ENCODE data around the gene AVPR1B. TPM values are rescaled to one million over a fixed set of nuclear protein-coding genes. Genes with fewer than 3 reads are reported as not detected.

Gene AVPR1B
- total and polyA plus RNA-seq, 2 donors: 0.09 to 0.23 TPM

DNA sequence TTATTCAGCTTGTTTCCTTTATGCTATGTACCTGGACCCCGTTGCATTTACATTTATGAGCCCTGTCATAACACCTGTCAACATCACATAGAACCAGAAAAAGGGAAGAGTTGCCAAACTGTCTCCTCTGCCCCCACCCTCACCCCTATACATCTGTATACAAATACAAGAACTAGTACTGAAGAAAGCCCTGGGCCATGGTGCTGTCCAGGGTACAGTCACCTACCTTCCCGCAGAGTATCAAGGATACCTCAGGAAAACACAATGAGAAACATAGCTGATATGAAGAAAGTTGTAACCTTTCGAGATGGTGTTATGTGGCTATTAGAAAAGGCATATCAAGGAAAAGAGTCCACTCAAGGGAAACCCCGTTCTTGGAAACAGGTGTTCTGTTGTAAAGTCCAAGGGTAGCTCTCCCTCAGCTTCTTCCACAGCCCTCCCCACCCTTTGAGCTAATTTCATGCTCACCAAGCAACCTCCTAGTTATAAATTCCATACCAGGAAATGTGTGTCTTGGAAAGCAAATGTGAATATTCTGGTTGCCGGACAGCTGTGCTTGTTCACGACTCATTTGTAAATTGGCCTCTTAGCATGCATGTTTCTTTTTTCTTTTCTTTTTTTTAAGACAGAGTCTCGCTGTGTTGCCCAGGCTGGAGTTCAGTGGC is 16.7 kb upstream of the AVPR1B start:
- no peak overlapping the region for H3K27ac ChIP-seq (ENCODE audit: low read depth in 1 of 2, low read length in 1 of 2)
- H3K36me3 ChIP-seq (ENCODE audit: control insufficient read depth in 2 of 2, insufficient read depth in 2 of 2, low read length in 1 of 2): no peaks in the 10 kb centered on the region
- no peaks in the 10 kb centered on the region for H3K27me3 ChIP-seq (ENCODE audit: control insufficient read depth in 2 of 2, insufficient read depth in 1 of 2, low read length in 1 of 2)
- no peak for DNase-seq (ENCODE audit: low read depth in 6 of 9, low spot score in 9 of 9)
- whole genome bisulfite sequencing: 96% methylated on average over 7 of the region's 7 CpGs
- no peaks in the 10 kb centered on the region for H3K4me1 ChIP-seq (ENCODE audit: control insufficient read depth in 2 of 2, insufficient read depth in 2 of 2, low read length in 2 of 2)
- H3K9me3 ChIP-seq (ENCODE audit: control insufficient read depth in 2 of 2, insufficient read depth in 1 of 2, low read length in 1 of 2): no peaks in the 10 kb centered on the region
- H3K4me3 ChIP-seq (ENCODE audit: low read length in 2 of 2): no peak overlapping the region

DNA sequence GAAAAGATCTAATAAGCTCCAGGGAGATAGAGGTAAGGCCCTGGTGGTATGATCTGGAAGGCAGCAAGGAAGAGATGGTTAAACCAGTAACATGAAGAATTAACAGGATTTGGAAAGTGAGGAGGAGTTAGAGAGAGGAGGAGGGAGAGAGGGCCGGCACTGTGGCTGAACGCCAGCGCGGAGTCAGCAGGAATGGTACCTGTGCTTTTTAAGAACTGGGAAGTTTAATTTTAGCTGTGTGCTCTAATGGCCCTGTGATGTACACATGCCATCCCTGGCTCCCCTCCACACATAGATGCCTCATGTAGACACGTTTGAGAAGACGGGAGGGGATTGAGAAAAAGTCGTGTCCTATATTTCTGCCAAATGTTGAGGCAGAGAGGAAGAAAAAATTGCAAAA is 13.8 kb upstream of the AVPR1B start:
- WGBS: 96% methylated on average over 7 of the region's 7 CpGs
- no peak overlapping the region for H3K4me3 ChIP-seq (ENCODE audit: low read length in 2 of 2)
- no peak for DNase-seq (ENCODE audit: low read depth in 6 of 9, low spot score in 9 of 9)
- H3K9me3 ChIP-seq (ENCODE audit: control insufficient read depth in 2 of 2, insufficient read depth in 1 of 2, low read length in 1 of 2): no peaks in the 10 kb centered on the region
- H3K27ac ChIP-seq (ENCODE audit: low read depth in 1 of 2, low read length in 1 of 2): no peak overlapping the region
- H3K36me3 ChIP-seq (ENCODE audit: control insufficient read depth in 2 of 2, insufficient read depth in 2 of 2, low read length in 1 of 2): no peaks in the 10 kb centered on the region
- no peaks in the 10 kb centered on the region for H3K4me1 ChIP-seq (ENCODE audit: control insufficient read depth in 2 of 2, insufficient read depth in 2 of 2, low read length in 2 of 2)
- peaks cover 0 to 2% of the 10 kb centered on the region in 2 donors for H3K27me3 ChIP-seq (ENCODE audit: control insufficient read depth in 2 of 2, insufficient read depth in 1 of 2, low read length in 1 of 2)

DNA sequence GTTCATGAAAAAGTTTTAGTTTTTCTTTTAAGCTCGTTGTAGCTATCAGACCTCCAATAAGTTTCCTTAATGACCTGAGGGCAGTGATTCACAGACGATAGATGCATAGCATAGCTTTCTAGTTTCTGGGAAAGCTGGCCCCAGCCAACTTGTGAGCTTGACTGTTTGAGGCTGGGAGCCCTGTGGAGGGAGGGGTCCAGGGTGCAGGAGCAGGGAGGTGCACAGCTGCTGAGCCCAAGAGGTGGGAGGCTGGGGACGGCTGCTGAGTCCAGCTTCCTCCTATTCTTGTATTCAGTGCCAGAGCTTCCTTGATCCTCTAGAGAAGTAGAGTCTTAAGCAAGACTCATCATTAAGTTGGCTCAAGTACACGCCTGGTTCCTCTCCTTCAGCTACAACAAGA is 11.0 kb upstream of the AVPR1B start:
- no peaks in the 10 kb centered on the region for H3K36me3 ChIP-seq (ENCODE audit: control insufficient read depth in 2 of 2, insufficient read depth in 2 of 2, low read length in 1 of 2)
- no peaks in the 10 kb centered on the region for H3K4me1 ChIP-seq (ENCODE audit: control insufficient read depth in 2 of 2, insufficient read depth in 2 of 2, low read length in 2 of 2)
- H3K27ac ChIP-seq (ENCODE audit: low read depth in 1 of 2, low read length in 1 of 2): no peak overlapping the region
- H3K4me3 ChIP-seq (ENCODE audit: low read length in 2 of 2): no peak overlapping the region
- no peak for DNase-seq (ENCODE audit: low read depth in 6 of 9, low spot score in 9 of 9)
- H3K9me3 ChIP-seq (ENCODE audit: control insufficient read depth in 2 of 2, insufficient read depth in 1 of 2, low read length in 1 of 2): no peaks in the 10 kb centered on the region
- peaks cover 0 to 2% of the 10 kb centered on the region in 2 donors for H3K27me3 ChIP-seq (ENCODE audit: control insufficient read depth in 2 of 2, insufficient read depth in 1 of 2, low read length in 1 of 2)
- 86% methylated on average over 4 of the region's 4 CpGs for WGBS

DNA sequence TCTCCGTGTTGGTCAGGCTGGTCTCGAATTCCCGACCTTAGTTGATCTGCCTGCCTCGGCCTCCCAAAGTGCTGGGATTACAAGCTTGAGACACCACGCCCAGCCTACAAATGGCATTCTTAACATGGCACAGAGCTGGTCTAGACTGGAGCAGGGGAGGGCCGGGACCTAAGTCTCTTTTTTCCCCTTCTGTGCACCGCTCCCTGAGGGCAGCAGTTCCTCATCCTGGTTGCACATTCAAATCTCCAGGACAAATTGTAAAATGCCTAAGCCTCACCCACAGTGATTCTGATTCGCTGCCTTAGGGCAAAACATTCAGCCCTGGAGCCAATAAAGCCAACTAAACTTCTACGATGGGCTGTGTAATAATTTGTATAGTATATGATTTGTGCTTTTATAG is 10.1 kb upstream of the AVPR1B start:
- DNase-seq (ENCODE audit: low read depth in 6 of 9, low spot score in 9 of 9): no peak

DNA sequence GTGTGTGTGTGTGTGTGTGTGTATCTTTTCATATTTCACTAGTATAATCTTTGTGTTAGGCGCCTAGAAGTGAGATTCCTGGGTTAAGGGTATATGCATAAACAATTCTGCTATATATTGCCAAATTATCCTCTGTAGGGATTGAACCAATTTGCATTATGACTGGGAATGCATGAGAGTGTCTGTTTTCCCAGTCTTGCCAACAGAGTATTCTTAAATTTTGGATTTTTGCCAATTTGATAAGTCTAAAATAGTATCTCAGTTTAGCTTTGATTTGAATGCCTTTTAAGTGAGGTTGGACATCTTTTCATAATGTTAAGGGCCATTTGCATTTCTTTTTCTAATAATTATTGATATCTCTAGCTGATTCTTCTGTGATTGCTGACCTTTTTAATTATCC is 8.2 kb upstream of the AVPR1B start:
- H3K36me3 ChIP-seq (ENCODE audit: control insufficient read depth in 2 of 2, insufficient read depth in 2 of 2, low read length in 1 of 2): no peaks in the 10 kb centered on the region
- 97% methylated on average over 1 of the region's 1 CpG for WGBS
- no peaks in the 10 kb centered on the region for H3K9me3 ChIP-seq (ENCODE audit: control insufficient read depth in 2 of 2, insufficient read depth in 1 of 2, low read length in 1 of 2)
- no peak overlapping the region for H3K4me3 ChIP-seq (ENCODE audit: low read length in 2 of 2)
- no peak overlapping the region for H3K27ac ChIP-seq (ENCODE audit: low read depth in 1 of 2, low read length in 1 of 2)
- peaks cover 0 to 2% of the 10 kb centered on the region in 2 donors for H3K27me3 ChIP-seq (ENCODE audit: control insufficient read depth in 2 of 2, insufficient read depth in 1 of 2, low read length in 1 of 2)
- DNase-seq (ENCODE audit: low read depth in 6 of 9, low spot score in 9 of 9): no peak
- no peaks in the 10 kb centered on the region for H3K4me1 ChIP-seq (ENCODE audit: control insufficient read depth in 2 of 2, insufficient read depth in 2 of 2, low read length in 2 of 2)

More for the DNA sequence above, 10.1 kb upstream of the AVPR1B start:
- no peaks in the 10 kb centered on the region for H3K36me3 ChIP-seq (ENCODE audit: control insufficient read depth in 2 of 2, insufficient read depth in 2 of 2, low read length in 1 of 2)
- no peak overlapping the region for H3K27ac ChIP-seq (ENCODE audit: low read depth in 1 of 2, low read length in 1 of 2)
- no peak overlapping the region for H3K4me3 ChIP-seq (ENCODE audit: low read length in 2 of 2)
- H3K4me1 ChIP-seq (ENCODE audit: control insufficient read depth in 2 of 2, insufficient read depth in 2 of 2, low read length in 2 of 2): no peaks in the 10 kb centered on the region
- H3K27me3 ChIP-seq (ENCODE audit: control insufficient read depth in 2 of 2, insufficient read depth in 1 of 2, low read length in 1 of 2): peaks cover 0 to 2% of the 10 kb centered on the region in 2 donors
- WGBS: 95% methylated on average over 9 of the region's 9 CpGs
- no peaks in the 10 kb centered on the region for H3K9me3 ChIP-seq (ENCODE audit: control insufficient read depth in 2 of 2, insufficient read depth in 1 of 2, low read length in 1 of 2)

DNA sequence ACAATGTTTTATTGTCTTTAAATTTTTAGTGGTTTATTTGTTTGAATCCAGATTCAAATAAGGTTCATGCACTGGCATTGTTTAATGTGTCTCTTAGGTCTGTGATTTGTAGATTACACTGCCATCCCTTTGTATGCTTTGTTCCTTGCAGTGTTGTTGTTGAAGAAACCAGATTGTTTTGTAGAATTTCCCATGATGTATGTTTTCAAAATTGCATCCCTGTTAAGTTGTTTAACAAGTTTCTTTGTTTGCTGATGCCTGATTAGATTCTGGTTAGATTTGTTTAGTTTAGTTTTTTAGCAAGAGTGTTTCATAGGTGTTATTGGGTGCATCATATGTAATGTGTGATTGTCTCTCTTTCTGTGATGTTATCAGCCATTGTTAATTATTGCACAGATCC is 5.5 kb upstream of the AVPR1B start:
- no peak overlapping the region for H3K4me3 ChIP-seq (ENCODE audit: low read length in 2 of 2)
- no peak overlapping the region for H3K27ac ChIP-seq (ENCODE audit: low read depth in 1 of 2, low read length in 1 of 2)
- no peaks in the 10 kb centered on the region for H3K36me3 ChIP-seq (ENCODE audit: control insufficient read depth in 2 of 2, insufficient read depth in 2 of 2, low read length in 1 of 2)
- DNase-seq (ENCODE audit: low read depth in 6 of 9, low spot score in 9 of 9): no peak
- H3K27me3 ChIP-seq (ENCODE audit: control insufficient read depth in 2 of 2, insufficient read depth in 1 of 2, low read length in 1 of 2): peaks cover 5 to 15% of the 10 kb centered on the region in 2 donors
- H3K9me3 ChIP-seq (ENCODE audit: control insufficient read depth in 2 of 2, insufficient read depth in 1 of 2, low read length in 1 of 2): peaks cover 0 to 4% of the 10 kb centered on the region in 2 donors
- peaks cover 0 to 4% of the 10 kb centered on the region in 2 donors for H3K4me1 ChIP-seq (ENCODE audit: control insufficient read depth in 2 of 2, insufficient read depth in 2 of 2, low read length in 2 of 2)

DNA sequence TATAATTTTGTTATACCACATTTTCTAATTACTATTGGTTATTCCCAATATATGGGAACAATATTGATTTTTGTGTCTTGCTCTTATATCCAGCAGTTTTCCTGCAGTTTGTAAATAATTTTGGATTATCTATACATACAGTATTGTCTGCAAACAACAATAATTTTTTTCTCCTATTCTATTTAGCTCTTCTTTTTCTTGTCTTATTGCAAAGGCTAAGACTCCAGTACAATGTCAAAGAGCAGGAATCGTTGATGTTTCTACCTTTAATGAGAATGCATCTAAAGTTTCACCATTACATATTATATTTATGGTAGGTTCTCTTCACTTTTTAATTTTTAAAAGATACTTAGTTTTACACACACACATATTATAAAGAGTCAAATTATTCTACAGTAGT is 4.1 kb upstream of the AVPR1B start:
- Histone ChIP-seq H3K27ac (ENCODE audit: low read depth in 1 of 2, low read length in 1 of 2) (no peak overlapping the region), H3K27me3 (ENCODE audit: control insufficient read depth in 2 of 2, insufficient read depth in 1 of 2, low read length in 1 of 2) (peaks cover 7 to 29% of the 10 kb centered on the region in 2 donors), H3K4me3 (ENCODE audit: low read length in 2 of 2) (no peak overlapping the region), H3K4me1 (ENCODE audit: control insufficient read depth in 2 of 2, insufficient read depth in 2 of 2, low read length in 2 of 2) (peaks cover 0 to 13% of the 10 kb centered on the region in 2 donors), H3K9me3 (ENCODE audit: control insufficient read depth in 2 of 2, insufficient read depth in 1 of 2, low read length in 1 of 2) (peaks cover 0 to 12% of the 10 kb centered on the region in 2 donors), H3K36me3 (ENCODE audit: control insufficient read depth in 2 of 2, insufficient read depth in 2 of 2, low read length in 1 of 2) (no peaks in the 10 kb centered on the region)
- no peak for DNase-seq (ENCODE audit: low read depth in 6 of 9, low spot score in 9 of 9)
- WGBS: 93% methylated on average over 1 of the region's 1 CpG

DNA sequence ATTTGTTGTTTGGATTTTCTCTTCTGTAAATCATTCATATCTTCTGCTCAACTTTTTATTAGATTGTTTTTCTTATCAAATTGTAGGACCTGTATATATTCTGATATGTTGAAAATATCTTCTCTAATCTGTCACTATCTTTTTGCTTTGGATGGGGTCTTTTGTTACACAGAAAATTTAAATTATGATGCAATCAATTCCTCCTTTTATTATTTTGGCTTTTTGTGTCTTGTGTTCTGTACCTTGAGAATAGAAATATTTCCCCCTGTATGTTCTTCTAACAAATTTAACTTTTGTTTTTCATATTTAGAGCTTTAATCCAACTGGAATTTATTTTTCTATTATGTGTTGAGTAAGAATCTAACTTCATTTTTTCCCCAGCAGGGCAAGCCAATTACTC is 3.2 kb upstream of the AVPR1B start:
- Histone ChIP-seq H3K4me3 (ENCODE audit: low read length in 2 of 2) (no peak overlapping the region), H3K27me3 (ENCODE audit: control insufficient read depth in 2 of 2, insufficient read depth in 1 of 2, low read length in 1 of 2) (peaks cover 7 to 34% of the 10 kb centered on the region in 2 donors), H3K4me1 (ENCODE audit: control insufficient read depth in 2 of 2, insufficient read depth in 2 of 2, low read length in 2 of 2) (peaks cover 0 to 15% of the 10 kb centered on the region in 2 donors), H3K27ac (ENCODE audit: low read depth in 1 of 2, low read length in 1 of 2) (no peak overlapping the region), H3K36me3 (ENCODE audit: control insufficient read depth in 2 of 2, insufficient read depth in 2 of 2, low read length in 1 of 2) (no peaks in the 10 kb centered on the region), H3K9me3 (ENCODE audit: control insufficient read depth in 2 of 2, insufficient read depth in 1 of 2, low read length in 1 of 2) (peaks cover 0 to 12% of the 10 kb centered on the region in 2 donors)
- DNase-seq (ENCODE audit: low read depth in 6 of 9, low spot score in 9 of 9): no peak

DNA sequence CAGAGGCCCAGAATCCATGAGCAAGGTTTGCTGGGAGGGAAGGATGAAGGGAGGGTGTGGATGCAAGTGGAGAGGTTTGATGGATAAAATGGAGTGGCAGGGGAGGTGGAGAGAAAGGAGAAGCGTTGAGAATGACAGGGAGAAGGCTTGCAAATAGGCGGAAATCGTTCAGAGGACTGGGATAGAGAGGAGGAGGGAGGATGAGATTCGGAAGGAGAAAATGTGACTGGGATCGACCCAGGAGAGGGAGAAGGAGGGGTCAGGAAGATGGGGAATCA is 376 bp downstream of the AVPR1B start:
- H3K27me3 ChIP-seq (ENCODE audit: control insufficient read depth in 2 of 2, insufficient read depth in 1 of 2, low read length in 1 of 2): peaks cover 7 to 34% of the 10 kb centered on the region in 2 donors
- peaks cover 0 to 28% of the 10 kb centered on the region in 2 donors for H3K4me1 ChIP-seq (ENCODE audit: control insufficient read depth in 2 of 2, insufficient read depth in 2 of 2, low read length in 2 of 2)
- no peak overlapping the region for H3K4me3 ChIP-seq (ENCODE audit: low read length in 2 of 2)
- no peak for DNase-seq (ENCODE audit: low read depth in 6 of 9, low spot score in 9 of 9)
- no peaks in the 10 kb centered on the region for H3K36me3 ChIP-seq (ENCODE audit: control insufficient read depth in 2 of 2, insufficient read depth in 2 of 2, low read length in 1 of 2)
- WGBS: 64% methylated on average over 5 of the region's 5 CpGs
- no peak overlapping the region for H3K27ac ChIP-seq (ENCODE audit: low read depth in 1 of 2, low read length in 1 of 2)
- peaks cover 0 to 12% of the 10 kb centered on the region in 2 donors for H3K9me3 ChIP-seq (ENCODE audit: control insufficient read depth in 2 of 2, insufficient read depth in 1 of 2, low read length in 1 of 2)
